ENCODE measurements around the gene PHF21B.

PHF21B gene

GRCh38 chr22:45029501-45029900 is 19.7 kb upstream of the PHF21B start:
- Histone ChIP-seq H3K4me3 (no peak overlapping the region), H3K9ac (ENCODE audit: insufficient read length) (no peak overlapping the region), H3K9me3 (ENCODE audit: low read depth, low read length) (no peaks in the 10 kb centered on the region), H3K36me3 (ENCODE audit: insufficient read depth, low read length) (no peaks in the 10 kb centered on the region), H3K27ac (no peak overlapping the region)
- TF ChIP-seq POLR2AphosphoS5 (IDR thresholded peaks at IDR 0.05; ENCODE audit: borderline replicate concordance, low read depth, low read length), result no peak
- no peak for TF ChIP-seq EZH2 (IDR thresholded peaks at IDR 0.05)
- TF ChIP-seq FOXP2 (optimal IDR thresholded peaks at IDR 0.05; ENCODE audit: control extremely low read depth, extremely low read length, insufficient read depth), result no peak
- DNase-seq (ENCODE audit: low read depth, low spot score), result no peak

- Histone ChIP-seq H3K36me3 (ENCODE audit: insufficient read depth, low read length) (no peaks in the 10 kb centered on the region), H3K27ac (no peak overlapping the region), H3K4me3 (no peak overlapping the region), H3K9me3 (ENCODE audit: low read depth, low read length) (no peaks in the 10 kb centered on the region), H3K9ac (ENCODE audit: insufficient read length) (no peak overlapping the region)
- no peak for TF ChIP-seq FOXP2 (optimal IDR thresholded peaks at IDR 0.05; ENCODE audit: control extremely low read depth, extremely low read length, insufficient read depth)
- no peak for TF ChIP-seq EZH2 (IDR thresholded peaks at IDR 0.05)
- no peak for TF ChIP-seq POLR2AphosphoS5 (IDR thresholded peaks at IDR 0.05; ENCODE audit: borderline replicate concordance, low read depth, low read length)
- no peak for DNase-seq (ENCODE audit: low read depth, low spot score)
Observed at GRCh38 chr22:45026511-45026910, 16.7 kb upstream of the PHF21B start.

- Histone ChIP-seq H3K9me3 (ENCODE audit: low read depth, low read length) (no peaks in the 10 kb centered on the region), H3K36me3 (ENCODE audit: insufficient read depth, low read length) (no peaks in the 10 kb centered on the region), H3K9ac (ENCODE audit: insufficient read length) (no peak overlapping the region), H3K27ac (no peak overlapping the region), H3K4me3 (no peak overlapping the region)
- TF ChIP-seq EZH2 (IDR thresholded peaks at IDR 0.05) (no peak), POLR2AphosphoS5 (IDR thresholded peaks at IDR 0.05; ENCODE audit: borderline replicate concordance, low read depth, low read length) (no peak), FOXP2 (optimal IDR thresholded peaks at IDR 0.05; ENCODE audit: control extremely low read depth, extremely low read length, insufficient read depth) (no peak)
- DNase-seq (ENCODE audit: low read depth, low spot score), result no peak
Observed at GRCh38 chr22:45023431-45023830, 13.6 kb upstream of the PHF21B start.

- Histone ChIP-seq H3K9ac (ENCODE audit: insufficient read length) (no peak overlapping the region), H3K27ac (no peak overlapping the region), H3K36me3 (ENCODE audit: insufficient read depth, low read length) (no peaks in the 10 kb centered on the region), H3K9me3 (ENCODE audit: low read depth, low read length) (no peaks in the 10 kb centered on the region), H3K4me3 (no peak overlapping the region)
- no peak for DNase-seq (ENCODE audit: low read depth, low spot score)
- TF ChIP-seq FOXP2 (optimal IDR thresholded peaks at IDR 0.05; ENCODE audit: control extremely low read depth, extremely low read length, insufficient read depth) (no peak), POLR2AphosphoS5 (IDR thresholded peaks at IDR 0.05; ENCODE audit: borderline replicate concordance, low read depth, low read length) (no peak), EZH2 (IDR thresholded peaks at IDR 0.05) (no peak)
Observed at GRCh38 chr22:45019861-45020655, 10.3 kb upstream of the PHF21B start.

GRCh38 chr22:45014654-45015053 is 4.8 kb upstream of the PHF21B start:
- Histone ChIP-seq H3K27ac (no peak overlapping the region), H3K9me3 (ENCODE audit: low read depth, low read length) (no peaks in the 10 kb centered on the region), H3K9ac (ENCODE audit: insufficient read length) (no peak overlapping the region), H3K4me3 (no peak overlapping the region), H3K36me3 (ENCODE audit: insufficient read depth, low read length) (no peaks in the 10 kb centered on the region)
- no peak for DNase-seq (ENCODE audit: low read depth, low spot score)
- no peak for TF ChIP-seq POLR2AphosphoS5 (IDR thresholded peaks at IDR 0.05; ENCODE audit: borderline replicate concordance, low read depth, low read length)
- no peak for TF ChIP-seq EZH2 (IDR thresholded peaks at IDR 0.05)
- TF ChIP-seq FOXP2 (optimal IDR thresholded peaks at IDR 0.05; ENCODE audit: control extremely low read depth, extremely low read length, insufficient read depth), result no peak

- no peak for DNase-seq (ENCODE audit: low read depth, low spot score)
- H3K36me3 ChIP-seq (ENCODE audit: insufficient read depth, low read length), result no peaks in the 10 kb centered on the region
- no peak overlapping the region for H3K4me3 ChIP-seq
- TF ChIP-seq POLR2AphosphoS5 (IDR thresholded peaks at IDR 0.05; ENCODE audit: borderline replicate concordance, low read depth, low read length) (no peak), FOXP2 (optimal IDR thresholded peaks at IDR 0.05; ENCODE audit: control extremely low read depth, extremely low read length, insufficient read depth) (no peak), EZH2 (IDR thresholded peaks at IDR 0.05) (no peak)
- no peaks in the 10 kb centered on the region for H3K9me3 ChIP-seq (ENCODE audit: low read depth, low read length)
- H3K27ac ChIP-seq, result no peak overlapping the region
- no peak overlapping the region for H3K9ac ChIP-seq (ENCODE audit: insufficient read length)
Observed at GRCh38 chr22:45013138-45013537, 3.3 kb upstream of the PHF21B start.

- H3K4me3 ChIP-seq, result peak overlapping the region; percentile 81
- H3K9me3 ChIP-seq (ENCODE audit: low read depth, low read length), result no peaks in the 10 kb centered on the region
- H3K9ac ChIP-seq (ENCODE audit: insufficient read length), result peak overlapping the region; percentile 71
- H3K27ac ChIP-seq, result no peak overlapping the region
- H3K36me3 ChIP-seq (ENCODE audit: insufficient read depth, low read length), result no peaks in the 10 kb centered on the region
- no peak for TF ChIP-seq POLR2AphosphoS5 (IDR thresholded peaks at IDR 0.05; ENCODE audit: borderline replicate concordance, low read depth, low read length)
- no peak for TF ChIP-seq FOXP2 (optimal IDR thresholded peaks at IDR 0.05; ENCODE audit: control extremely low read depth, extremely low read length, insufficient read depth)
- no peak for TF ChIP-seq EZH2 (IDR thresholded peaks at IDR 0.05)
- DNase-seq (ENCODE audit: low read depth, low spot score), result no peak
Observed at GRCh38 chr22:45010532-45010900, 711 bp upstream of the PHF21B start.

- TF ChIP-seq FOXP2 (optimal IDR thresholded peaks at IDR 0.05; ENCODE audit: control extremely low read depth, extremely low read length, insufficient read depth) (no peak), EZH2 (IDR thresholded peaks at IDR 0.05) (peak; percentile 37)
- H3K9ac ChIP-seq (ENCODE audit: insufficient read length), result no peak overlapping the region
- no peak for DNase-seq (ENCODE audit: low read depth, low spot score)
- no peak overlapping the region for H3K27ac ChIP-seq
- H3K9me3 ChIP-seq (ENCODE audit: low read depth, low read length), result no peaks in the 10 kb centered on the region
- H3K4me3 ChIP-seq, result peak overlapping the region; percentile 62
- no peaks in the 10 kb centered on the region for H3K36me3 ChIP-seq (ENCODE audit: insufficient read depth, low read length)
Observed at GRCh38 chr22:45008751-45009605, 827 bp downstream of the PHF21B start.
